ENCODE measurements around the gene PFN4. TPM values are rescaled to one million over a fixed set of nuclear protein-coding genes. Genes with fewer than 3 reads are reported as not detected.

Gene PFN4
- total RNA-seq, 1 donor from 2014 or later, result not detected

DNA sequence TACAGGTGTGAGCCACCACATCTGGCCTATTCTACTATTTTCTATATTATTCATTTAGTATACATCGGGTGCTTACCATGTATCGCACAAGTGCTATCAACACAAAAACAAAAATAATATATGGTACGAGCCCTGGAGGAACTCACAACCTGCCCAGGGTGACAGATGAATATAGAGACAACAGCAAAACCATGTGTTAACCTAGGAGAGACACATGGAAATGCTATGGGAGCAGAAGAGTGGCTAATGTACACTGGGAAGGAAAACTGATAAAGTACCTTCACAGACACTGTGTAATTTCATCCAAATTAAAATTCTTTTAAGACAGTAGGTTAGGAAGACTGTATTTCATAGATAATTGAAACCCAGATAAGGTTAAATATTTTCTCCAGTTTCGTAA lies 50.9 kb downstream of the PFN4 start:
- Mint-ChIP-seq H3K4me1 (ENCODE audit: low read depth) (peaks cover 33% of the 10 kb centered on the region), H3K4me3 (no peak overlapping the region), H3K27ac (no peak overlapping the region), H3K9me3 (no peaks in the 10 kb centered on the region), H3K36me3 (ENCODE audit: low read depth) (peaks cover 26% of the 10 kb centered on the region), H3K27me3 (ENCODE audit: insufficient read depth) (peaks cover 2% of the 10 kb centered on the region)
- DNase-seq (ENCODE audit: low spot score), result no peak
- intact Hi-C loops (cut with micrococcal nuclease), result no loop called here

DNA sequence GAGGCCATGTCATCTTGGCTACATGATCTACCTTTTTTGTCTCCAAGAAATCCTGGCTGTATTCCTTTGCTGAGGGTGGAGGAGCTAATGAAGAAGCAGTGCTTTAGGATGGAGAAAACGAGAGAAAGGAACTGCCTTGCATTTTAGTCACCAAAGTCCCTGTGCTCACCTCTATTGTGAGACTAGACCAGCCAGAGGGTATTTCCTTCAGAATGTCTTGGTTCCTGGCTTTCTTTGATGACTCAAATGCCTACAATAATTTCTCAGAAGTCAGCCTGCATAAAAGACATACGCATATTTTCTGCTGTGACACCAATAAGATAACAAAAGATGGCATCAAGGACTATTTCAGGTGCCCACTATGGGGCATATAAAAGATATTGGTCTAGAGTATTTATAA lies 57.8 kb downstream of the PFN4 start:
- H3K4me1 Mint-ChIP-seq (ENCODE audit: low read depth), result peaks cover 16% of the 10 kb centered on the region
- intact Hi-C loops (cut with micrococcal nuclease), result no loop called here
- no peaks in the 10 kb centered on the region for H3K27me3 Mint-ChIP-seq (ENCODE audit: insufficient read depth)
- no peaks in the 10 kb centered on the region for H3K9me3 Mint-ChIP-seq
- no peak for DNase-seq (ENCODE audit: low spot score)
- no peak overlapping the region for H3K4me3 Mint-ChIP-seq
- H3K27ac Mint-ChIP-seq, result no peak overlapping the region
- peaks cover 9% of the 10 kb centered on the region for H3K36me3 Mint-ChIP-seq (ENCODE audit: low read depth)

Other genes starting within 250 kb of the PFN4 start
- gene ATAD2B, start 196.2 kb downstream of the PFN4 start, total RNA-seq, result 25.9 and 27.8 TPM in 2 replicates
- 11.4 and 13.0 TPM in 2 replicates for gene UBXN2A, start 182.9 kb downstream of the PFN4 start, total RNA-seq
- 0.12 TPM in 1 of 2 replicates, not detected in the other for gene MFSD2B, start 113.2 kb downstream of the PFN4 start, total RNA-seq
- gene WDCP, start 75.9 kb downstream of the PFN4 start, total RNA-seq, result 21.9 and 23.1 TPM in 2 replicates
- gene FKBP1B, start 73.6 kb downstream of the PFN4 start, total RNA-seq, result 0.47 and 0.71 TPM in 2 replicates
- 128 and 145 TPM in 2 replicates for gene SF3B6, start 47.0 kb downstream of the PFN4 start, total RNA-seq
- gene TP53I3, start 38.5 kb downstream of the PFN4 start, total RNA-seq, result 0.70 and 0.96 TPM in 2 replicates
- gene FAM228B, start 135 bp upstream of the PFN4 start, total RNA-seq, result 3.1 and 4.8 TPM in 2 replicates
- gene FAM228A, start 51.7 kb upstream of the PFN4 start, total RNA-seq, result not detected in 2 replicates
- gene ITSN2, start 237.2 kb upstream of the PFN4 start, total RNA-seq, result 52.9 and 57.1 TPM in 2 replicates